GM19452 (cell line): ENCODE measurements around the gene GRIFIN.

Experiments
- ATAC-seq: cut with Tn5 transposase; IDR thresholded peaks from one replicate; pipeline ENCODE4 v1.9.1; 2021; ENCODE audit not compliant: unreplicated experiment

GRIFIN gene

DNA sequence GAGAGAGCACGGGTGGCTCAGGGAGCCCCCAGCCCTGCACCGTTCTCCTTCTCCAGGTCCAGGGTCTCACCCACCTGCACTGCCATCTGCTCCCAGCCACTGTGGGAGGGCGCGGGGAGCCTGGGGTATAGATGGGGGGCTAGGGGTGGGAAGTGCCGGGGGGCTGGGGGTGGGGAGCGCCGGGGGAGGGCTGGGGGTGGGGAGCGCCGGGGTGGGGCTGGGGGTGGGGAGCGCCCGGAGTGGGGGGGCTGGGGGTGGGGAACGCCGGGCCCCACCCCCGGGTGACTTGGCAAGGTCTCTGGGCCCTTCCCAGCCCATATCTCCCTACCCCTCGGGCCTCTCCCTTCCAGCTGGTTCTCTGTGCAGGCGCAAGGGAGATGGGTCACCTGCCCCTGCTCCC lies at the start of gene GRIFIN:
Gene GRIFIN, minus strand, starts transcription at position 101 of the 400 bp plus-strand sequence. Its CDS starts 15 bp downstream, at position 86.
- ATAC-seq: no peak

- ATAC-seq: no peak
Measured at GRCh38 chr7:2524808-2525657, 48.8 kb upstream of the GRIFIN start.

GRCh38 chr7:2523941-2524807 lies 48.0 kb upstream of the GRIFIN start:
- ATAC-seq: no peak

DNA sequence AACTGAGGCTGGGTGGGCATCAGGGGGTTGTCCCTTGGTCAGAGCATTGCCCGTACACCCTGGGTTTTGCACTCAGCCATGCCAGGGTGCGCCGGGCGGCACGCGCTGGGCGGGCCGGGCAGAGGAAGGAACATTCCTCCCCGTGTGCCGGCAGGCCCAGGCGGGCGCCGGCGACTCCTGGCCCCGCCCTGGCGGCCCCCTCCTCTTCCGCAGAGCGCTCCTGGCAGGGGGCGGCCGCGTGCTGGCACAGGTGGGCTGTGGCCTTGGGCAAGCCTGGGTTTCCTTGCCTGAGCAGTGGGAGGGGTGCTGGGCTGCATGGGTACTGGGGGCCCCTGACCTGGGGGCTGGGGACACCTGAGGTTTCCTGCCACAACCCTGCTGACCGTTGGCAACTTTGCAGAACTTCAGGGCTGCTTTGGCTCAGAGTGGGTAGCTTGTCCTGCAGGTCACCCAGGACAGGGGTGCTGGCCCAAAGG lies 47.3 kb upstream of the GRIFIN start:
- no peak for ATAC-seq

DNA sequence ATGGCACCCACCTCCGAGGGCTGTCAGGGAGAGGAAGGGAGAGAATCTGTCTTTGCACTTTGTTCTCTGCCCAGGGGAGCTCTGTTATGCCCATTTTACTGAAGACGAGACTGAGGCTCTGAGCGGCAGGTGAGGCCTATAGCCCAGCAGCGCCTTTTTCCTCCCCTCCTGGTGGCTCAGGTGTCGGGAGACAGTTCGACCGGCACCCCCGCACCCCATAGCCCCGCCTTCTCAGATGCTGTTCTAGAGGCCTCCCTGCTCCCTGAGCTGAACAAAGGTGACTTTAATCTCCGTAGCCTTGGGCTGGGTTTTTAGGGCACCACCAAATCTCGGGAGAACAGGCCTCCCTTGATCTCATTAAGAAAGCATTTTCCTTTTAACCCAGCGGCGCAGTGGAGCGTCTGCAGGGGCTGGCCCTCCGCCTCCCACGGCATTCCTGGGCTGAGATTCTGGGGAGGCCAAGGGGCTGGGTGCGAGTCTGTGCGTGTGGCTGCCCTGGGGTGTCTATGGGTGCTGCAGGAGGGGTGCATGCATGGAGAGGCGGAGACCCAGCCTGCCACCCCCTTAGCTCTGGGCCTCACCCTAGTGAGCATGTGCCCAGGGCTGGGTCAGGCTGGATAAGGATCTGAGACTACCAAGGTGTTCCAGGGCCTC lies 46.7 kb upstream of the GRIFIN start:
- ATAC-seq: no peak

- no peak for ATAC-seq
Measured at GRCh38 chr7:2521952-2522591, 45.9 kb upstream of the GRIFIN start.

DNA sequence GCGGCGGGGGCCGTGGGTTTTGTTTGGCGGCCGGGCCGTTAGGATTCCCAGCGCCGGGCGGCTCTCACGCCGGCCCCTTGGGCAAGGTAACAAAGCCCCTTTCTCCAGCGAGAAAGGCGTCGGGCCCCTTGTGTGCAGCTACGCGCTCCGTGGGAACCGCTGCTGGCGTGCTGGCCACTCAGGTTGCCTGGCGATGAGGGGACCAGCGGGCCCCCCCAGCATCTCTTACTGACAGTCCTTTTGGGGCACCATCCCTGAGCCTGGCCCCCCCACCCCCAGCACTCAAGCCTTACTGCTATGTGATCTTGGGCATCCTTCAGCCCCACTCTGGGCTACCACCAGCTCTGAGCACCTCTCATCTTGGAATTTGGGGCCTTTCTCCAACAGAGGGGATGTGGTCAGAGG lies 45.1 kb upstream of the GRIFIN start:
- no peak for ATAC-seq

GRCh38 chr7:2520761-2521290 lies 44.6 kb upstream of the GRIFIN start:
- no peak for ATAC-seq

GRCh38 chr7:2520131-2520760 lies 44.0 kb upstream of the GRIFIN start:
- no peak for ATAC-seq

DNA sequence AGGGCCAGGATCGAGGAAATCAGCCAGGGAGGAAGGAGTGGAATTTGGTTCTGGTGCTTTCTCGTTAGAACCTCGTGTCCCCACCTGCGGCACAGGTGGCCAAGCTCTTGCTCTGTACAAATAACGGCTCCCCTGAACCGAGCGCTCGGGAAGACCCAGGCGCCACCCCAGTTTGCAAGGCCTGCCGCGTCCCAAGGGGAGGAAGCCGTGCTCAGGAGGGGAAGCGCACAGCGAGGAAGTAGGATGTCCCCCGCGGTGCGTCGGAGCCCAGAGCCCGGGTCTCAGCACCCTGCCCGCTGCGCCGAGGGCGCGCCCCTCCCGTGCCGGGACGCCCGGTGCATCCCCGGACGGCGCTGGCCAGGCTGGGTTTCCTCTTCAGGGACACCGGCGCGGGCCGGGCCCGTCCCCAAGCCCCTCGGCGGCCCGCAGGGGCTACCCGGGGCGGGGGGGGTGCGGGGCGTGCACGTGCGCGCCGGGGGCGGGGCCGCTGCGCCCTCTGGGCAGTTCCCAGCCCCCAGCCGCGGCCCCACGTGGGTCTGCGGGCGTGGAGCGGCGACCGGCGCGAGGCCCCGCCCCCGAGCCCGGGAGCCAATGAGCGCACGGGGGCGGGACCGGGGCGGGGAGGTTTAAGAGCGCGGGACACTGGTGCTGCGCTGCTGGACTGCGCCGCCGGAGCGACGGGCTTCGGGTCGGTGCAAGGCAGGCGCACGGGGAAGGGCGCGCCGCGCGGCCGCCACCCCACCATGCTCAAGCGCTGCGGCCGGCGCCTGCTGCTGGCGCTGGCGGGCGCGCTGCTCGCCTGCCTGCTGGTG lies 43.1 kb upstream of the GRIFIN start, which contains the start of gene LFNG:
Gene LFNG, plus strand, starts transcription at position 656 of the 812 bp plus-strand sequence. Its CDS starts 88 bp downstream, at position 744.
- peak; percentile 75 for ATAC-seq

GRCh38 chr7:2518737-2519118 lies 42.5 kb upstream of the GRIFIN start:
- ATAC-seq: no peak

GRCh38 chr7:2517678-2518507 lies 41.7 kb upstream of the GRIFIN start:
- no peak for ATAC-seq

DNA sequence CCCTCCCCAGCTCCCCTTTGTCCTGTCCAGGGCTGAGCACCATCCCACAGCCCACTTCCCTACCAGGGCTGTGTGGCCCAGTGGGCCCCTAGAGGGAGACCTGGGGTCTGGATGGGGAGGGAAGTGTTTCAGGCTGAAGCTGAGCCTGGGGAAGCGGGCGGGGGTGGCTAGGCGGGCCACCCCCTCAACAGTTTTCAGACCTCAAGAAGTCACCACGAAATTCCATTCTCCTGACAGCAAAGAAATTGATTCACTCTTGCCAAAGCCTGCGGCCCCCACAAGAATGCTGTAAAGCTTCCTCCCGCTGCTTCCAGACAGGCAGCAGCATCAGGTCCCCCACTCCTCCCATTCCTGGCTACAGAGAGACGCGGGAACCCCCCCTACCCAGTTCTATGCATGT lies 40.8 kb upstream of the GRIFIN start:
- ATAC-seq: no peak

DNA sequence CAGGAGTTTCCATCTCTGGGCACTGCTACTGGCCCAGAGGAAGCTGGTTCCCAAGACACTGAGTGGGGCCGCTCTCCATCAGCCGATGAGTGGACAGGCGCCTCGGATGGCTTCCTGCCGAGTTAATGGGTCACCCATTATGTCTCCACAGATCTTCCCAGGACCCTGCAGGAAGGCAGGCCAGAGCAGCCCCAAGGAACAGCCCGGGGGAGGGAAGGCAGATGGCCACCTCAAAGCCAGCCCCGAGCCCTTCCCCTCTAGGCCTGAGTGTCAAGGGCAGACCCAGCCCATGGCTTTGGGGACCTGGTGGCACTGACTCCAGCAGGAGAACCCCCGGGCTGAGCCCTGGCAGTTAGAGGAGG lies 40.0 kb upstream of the GRIFIN start:
- no peak for ATAC-seq

- no peak for ATAC-seq
Measured at GRCh38 chr7:2515424-2516193, 39.4 kb upstream of the GRIFIN start.

DNA sequence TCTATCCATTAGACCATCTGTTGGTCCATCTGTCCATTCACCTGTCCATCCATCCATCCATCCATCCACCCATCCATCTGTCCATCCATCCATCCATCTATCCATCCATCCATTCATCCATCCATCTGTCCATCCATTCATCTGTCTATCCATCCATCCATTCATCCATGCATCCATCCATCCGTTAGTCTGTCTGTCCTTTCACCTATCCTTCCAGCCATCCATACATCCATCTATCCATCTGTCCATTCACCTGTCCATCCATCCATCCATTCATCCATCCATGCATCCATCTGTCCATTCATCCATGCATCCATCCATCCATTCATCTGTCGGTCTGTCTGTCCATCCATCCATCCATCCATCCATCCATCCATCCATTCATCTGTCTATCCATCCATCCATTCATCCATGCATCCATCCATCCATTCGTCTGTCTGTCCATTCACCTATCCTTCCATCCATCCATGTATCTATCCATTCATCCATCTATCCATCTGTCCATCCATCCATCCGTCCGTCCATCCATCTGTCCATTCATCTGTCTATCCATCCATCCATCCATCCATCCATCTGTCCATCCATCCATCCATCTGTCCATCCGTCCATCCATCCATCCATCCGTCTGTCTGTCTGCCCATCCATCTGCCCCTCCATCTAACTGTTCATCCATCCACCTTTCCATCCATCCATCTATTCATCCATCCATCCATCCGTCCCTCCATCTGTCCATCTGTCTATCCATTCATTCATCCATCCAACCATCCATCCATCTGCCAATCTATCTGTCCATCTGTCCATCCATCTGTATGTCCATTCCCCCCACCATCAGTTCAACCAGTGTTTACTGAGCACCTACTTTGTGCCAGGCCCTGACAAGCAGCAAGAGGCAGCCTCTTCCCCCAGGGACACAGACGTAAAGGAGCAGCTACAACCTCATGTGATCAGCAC lies 38.5 kb upstream of the GRIFIN start:
- ATAC-seq: no peak
